AG04449 (cell line): ENCODE data around the gene MAMDC4.
"Not testable (repeated sequence)": the region's sequence is repeated elsewhere in the genome, so short reads cannot be mapped to it uniquely, and the experiment has no call there.

Experiments
- CTCF ChIA-PET: fragments of 350-600 bp; formaldehyde crosslinking; extraction: SDS; loops from one replicate; lab custom pipeline; 2021; ENCODE audit warnings: antibody characterized with exemption; lab: Yijun Ruan, JAX
- POLR2A ChIA-PET: fragments of 400-600, 350-600 bp; formaldehyde crosslinking; extraction: SDS; loops from one replicate; lab custom pipeline; 2020; ENCODE audit warnings: antibody characterized with exemption, inconsistent platforms; lab: Yijun Ruan, JAX
- DNase-seq: peaks from one replicate; pipeline ENCODE4 v3.0.0-alpha.2; 2010; ENCODE audit warnings: low read depth, low spot score
- H3K4me3 ChIP-seq: 2 replicates; pipeline ENCODE4 v1.5.1; 2011; ENCODE audit warnings: low read depth, mild to moderate bottlenecking, control low read depth, low read length
- CTCF ChIP-seq: IDR thresholded peaks from one replicate; pipeline ENCODE4 v1.5.1; 2011; ENCODE audit warnings: mild to moderate bottlenecking, moderate library complexity, low read length, control low read depth, inconsistent platforms; ENCODE audit not compliant: insufficient read depth; ENCODE audit errors: missing control alignments

MAMDC4 gene

GRCh38 chr9:136881691-136882108, 29.6 kb downstream of the MAMDC4 start:
- POLR2A ChIA-PET, result no interaction called here
- no peak for DNase-seq
- no peak overlapping the region for H3K4me3 ChIP-seq
- CTCF ChIA-PET, result interaction anchor here (0.9 to 1.2 kb wide), 3 partner anchors 11 to 89 kb away, joined by 3 to 4 read pairs (median 4); no protein-coding TSS in a partner anchor
- no peak for TF ChIP-seq CTCF

GRCh38 chr9:136882109-136882946, 30.2 kb downstream of the MAMDC4 start:
- peak overlapping the region; percentile 23; the same call in 1 of the 2 replicates for H3K4me3 ChIP-seq
- ChIA-PET POLR2A (no interaction called here), CTCF (interaction anchor here (0.9 to 1.2 kb wide), 3 partner anchors 12 to 90 kb away, joined by 3 to 4 read pairs (median 4); no protein-coding TSS in a partner anchor)
- DNase-seq, result peak; percentile 14
- no peak for TF ChIP-seq CTCF

GRCh38 chr9:136882947-136883283, 30.8 kb downstream of the MAMDC4 start:
- CTCF ChIA-PET, result interaction anchor here (1.2 kb wide), 1 partner anchor 26 kb away, joined by 3 read pairs; no protein-coding TSS in a partner anchor

GRCh38 chr9:136883670-136884069, 31.5 kb downstream of the MAMDC4 start:
- CTCF ChIA-PET, H3K4me3 ChIP-seq, DNase-seq, POLR2A ChIA-PET: not testable (repeated sequence)

More at GRCh38 chr9:136882947-136883283, 30.8 kb downstream of the MAMDC4 start:
- H3K4me3 ChIP-seq, DNase-seq, POLR2A ChIA-PET: not testable (repeated sequence)

GRCh38 chr9:136885950-136886578, 33.9 kb downstream of the MAMDC4 start, which contains the start of gene TRAF2:
Gene TRAF2 (plus strand): TSS chr9:136886516. CDS start chr9:136898741, 12,225 bp downstream.
- no peak for TF ChIP-seq CTCF
- peak; percentile 97 for DNase-seq
- ChIA-PET POLR2A (interaction anchor here (1.3 kb wide), 1 partner anchor 20 kb away, joined by 7 read pairs; the partner anchor contains the start of gene EDF1), CTCF (interaction anchor here (0.8 to 2.7 kb wide), 3 partner anchors 13 to 181 kb away, joined by 3 to 6 read pairs (median 3); partner anchors contain the start of gene C8G)
- H3K4me3 ChIP-seq, result peak within 1 kb of the TSS; percentile 79

- TF ChIP-seq CTCF, result no peak
- CTCF ChIA-PET, result interaction anchor here (1.1 to 2.7 kb wide), 2 partner anchors 58 to 181 kb away, joined by 3 to 6 read pairs; partner anchors contain the start of gene C8G
- H3K4me3 ChIP-seq, result peak overlapping the region; percentile 70
- POLR2A ChIA-PET, result interaction anchor here (1.3 kb wide), 1 partner anchor 21 kb away, joined by 7 read pairs; the partner anchor contains the start of gene EDF1
- DNase-seq, result no peak
These were observed 34.8 kb downstream of the MAMDC4 start for GRCh38 chr9:136886610-136887597.
